Prostate gland (tissue), 2 donors: ENCODE data around the gene SREBF1.

Source experiments
- POLR2A ChIP-seq: fragments of 450-650 bp; IDR thresholded peaks from one replicate; pipeline ENCODE4 v1.6.1; 2016; ENCODE audit warnings: antibody characterized with exemption, mild to moderate bottlenecking
- POLR2AphosphoS5 ChIP-seq: sonication (generic); formaldehyde crosslinking; IDR thresholded peaks from one replicate; pipeline ENCODE4 v1.6.1; 2017; ENCODE audit warnings: antibody characterized with exemption
- TF ChIP-seq, protein P1 (sequence below), 4 experiments: fragments of 200-600 bp in 2 of 4; fragments of 450-650 bp in 2 of 4; sonication (generic) in 2 of 4; IDR thresholded peaks; 1 replicate in 3 of 4; 2 replicates in 1 of 4; pipeline ENCODE4 v1.5.1; 2016 to 2019; ENCODE audit warnings: antibody characterized with exemption in 4 of 4, mild to moderate bottlenecking in 2 of 4, moderate library complexity in 2 of 4

DNA sequence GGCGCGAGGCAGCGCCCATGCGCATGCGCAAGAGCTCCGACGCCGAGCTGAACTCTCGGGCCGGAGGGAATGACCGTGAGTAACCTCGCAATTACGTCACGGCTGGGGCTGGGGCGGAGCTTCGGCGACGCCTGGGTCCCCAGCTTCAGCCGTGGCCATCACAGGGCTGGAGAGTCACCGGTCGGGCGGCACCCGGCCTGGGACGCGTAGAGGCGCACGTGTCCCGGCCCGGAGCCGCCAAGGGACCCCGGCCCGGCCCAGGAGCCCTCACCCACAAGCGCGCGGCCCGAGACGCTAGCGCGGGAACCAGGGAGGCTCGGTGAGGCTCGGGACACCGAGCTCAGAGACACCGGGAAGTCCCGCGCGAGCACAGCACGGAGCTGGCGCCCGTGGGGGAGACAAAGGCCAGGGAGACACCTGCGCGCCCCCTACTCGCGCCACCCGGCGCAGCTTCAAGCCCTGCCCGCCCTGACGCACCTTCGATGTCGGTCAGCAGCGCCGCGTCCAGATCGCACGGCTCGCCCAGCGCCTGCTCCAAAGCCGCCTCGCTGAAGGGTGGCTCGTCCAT, 452 bp downstream of the SREBF1 start:
- TF ChIP-seq, protein P1, sequence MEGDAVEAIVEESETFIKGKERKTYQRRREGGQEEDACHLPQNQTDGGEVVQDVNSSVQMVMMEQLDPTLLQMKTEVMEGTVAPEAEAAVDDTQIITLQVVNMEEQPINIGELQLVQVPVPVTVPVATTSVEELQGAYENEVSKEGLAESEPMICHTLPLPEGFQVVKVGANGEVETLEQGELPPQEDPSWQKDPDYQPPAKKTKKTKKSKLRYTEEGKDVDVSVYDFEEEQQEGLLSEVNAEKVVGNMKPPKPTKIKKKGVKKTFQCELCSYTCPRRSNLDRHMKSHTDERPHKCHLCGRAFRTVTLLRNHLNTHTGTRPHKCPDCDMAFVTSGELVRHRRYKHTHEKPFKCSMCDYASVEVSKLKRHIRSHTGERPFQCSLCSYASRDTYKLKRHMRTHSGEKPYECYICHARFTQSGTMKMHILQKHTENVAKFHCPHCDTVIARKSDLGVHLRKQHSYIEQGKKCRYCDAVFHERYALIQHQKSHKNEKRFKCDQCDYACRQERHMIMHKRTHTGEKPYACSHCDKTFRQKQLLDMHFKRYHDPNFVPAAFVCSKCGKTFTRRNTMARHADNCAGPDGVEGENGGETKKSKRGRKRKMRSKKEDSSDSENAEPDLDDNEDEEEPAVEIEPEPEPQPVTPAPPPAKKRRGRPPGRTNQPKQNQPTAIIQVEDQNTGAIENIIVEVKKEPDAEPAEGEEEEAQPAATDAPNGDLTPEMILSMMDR (IDR thresholded peaks at IDR 0.05): peak in 1 of 4 experiments; percentile 13
- peak; percentile 100 for TF ChIP-seq POLR2AphosphoS5
- TF ChIP-seq POLR2A: peak; percentile 100
